ENCODE data around the gene ZNF747. TPM values are rescaled to one million over a fixed set of nuclear protein-coding genes. Genes with fewer than 3 reads are reported as not detected.
A peak's percentile ranks its signal among the peaks of the same experiment; 100 is the strongest.
"Not testable (repeated sequence)": the region's sequence is repeated elsewhere in the genome, so short reads cannot be mapped to it uniquely, and the experiment has no call there.

Gene ZNF747
- polyA plus RNA-seq, 3 donors from 2014 or later: 7.4 to 10.2 (median 8.3) TPM

DNA sequence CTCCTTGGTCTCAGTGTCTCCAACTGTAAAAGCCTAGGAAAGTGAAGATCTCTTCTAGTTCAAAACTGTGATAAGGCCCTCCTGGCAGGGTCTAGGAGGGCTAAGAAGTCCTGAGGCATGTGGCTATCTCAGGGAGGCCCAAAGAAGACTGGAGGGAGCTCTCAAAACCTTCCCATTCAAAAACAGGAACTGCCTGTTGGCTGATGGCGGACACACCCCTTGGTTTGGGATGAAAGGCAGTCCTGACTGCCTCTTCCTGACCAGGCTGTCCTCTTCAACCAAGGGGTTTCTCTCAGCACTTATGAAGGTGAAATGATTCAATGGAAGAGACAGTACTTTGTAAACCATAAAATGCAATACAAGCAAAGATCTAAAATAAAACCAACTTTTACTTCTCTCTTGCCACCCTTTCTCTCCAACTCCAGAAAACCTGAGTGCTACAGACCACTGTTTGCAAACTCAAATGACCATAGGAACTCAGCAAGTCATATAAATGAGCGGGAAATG, 18.8 kb upstream of the ZNF747 start:
- Mint-ChIP-seq H3K4me3 (no peak overlapping the region), H3K36me3 (peaks cover 3 to 17% (median 6%) of the 10 kb centered on the region in 3 donors), H3K27me3 (ENCODE audit: low read depth in 3 of 3) (peaks cover 2 to 6% (median 5%) of the 10 kb centered on the region in 3 donors), H3K9me3 (no peaks in the 10 kb centered on the region), H3K27ac (peak overlapping the region; percentile 73 to 92 (median 91)), H3K4me1 (peaks cover 48 to 60% of the 10 kb centered on the region in 2 donors)
- no peak for DNase-seq

DNA sequence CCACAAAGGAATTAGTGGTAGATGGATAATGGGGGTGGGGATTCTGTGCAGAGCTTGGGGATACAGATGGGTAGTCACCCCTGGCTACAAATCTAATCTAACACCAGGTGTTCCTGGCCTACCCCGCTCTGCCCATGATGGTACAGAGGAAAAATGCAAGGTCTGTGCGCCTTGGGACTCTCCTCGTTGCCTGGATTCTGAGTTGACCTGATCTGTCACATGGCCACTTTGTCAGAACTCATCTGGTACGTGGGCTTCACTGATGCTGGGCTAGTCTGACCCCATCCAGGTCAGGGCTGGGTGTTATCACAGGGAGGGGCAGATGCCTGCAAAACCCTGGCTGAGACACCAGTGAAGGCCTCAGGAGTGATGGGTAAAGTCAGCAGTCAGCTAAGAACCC, 18.3 kb upstream of the ZNF747 start:
- Mint-ChIP-seq H3K9me3 (no peaks in the 10 kb centered on the region), H3K36me3 (peaks cover 3 to 17% (median 6%) of the 10 kb centered on the region in 3 donors), H3K4me3 (no peak overlapping the region), H3K27me3 (ENCODE audit: low read depth in 3 of 3) (peaks cover 2 to 6% (median 5%) of the 10 kb centered on the region in 3 donors), H3K27ac (peak overlapping the region; percentile 90 to 95 (median 91)), H3K4me1 (peaks cover 48 to 59% of the 10 kb centered on the region in 2 donors)
- no peak for DNase-seq

DNA sequence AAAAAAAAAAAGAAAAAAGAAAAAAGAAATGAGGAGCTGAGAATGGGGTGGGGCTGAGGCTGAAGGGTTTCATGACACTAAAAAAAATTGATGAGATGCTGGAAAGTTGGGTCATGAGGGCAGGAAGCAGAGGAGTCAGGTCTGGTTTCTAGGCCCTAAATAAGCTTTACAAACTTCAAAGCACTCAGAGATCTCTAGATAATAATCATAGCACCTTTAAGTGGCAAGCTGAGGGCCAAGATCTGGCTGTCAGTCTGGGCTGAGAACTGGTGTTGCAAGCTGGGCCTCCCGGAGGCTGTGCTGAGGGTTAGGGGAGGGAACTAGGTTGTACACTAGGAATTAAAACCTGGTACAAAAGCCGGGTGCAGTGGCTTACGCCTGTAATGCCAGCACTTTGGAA, 17.1 kb upstream of the ZNF747 start:
- Mint-ChIP-seq H3K4me3 (peak overlapping the region; percentile 41 to 84 (median 73)), H3K4me1 (peaks cover 41 to 53% of the 10 kb centered on the region in 2 donors), H3K27ac (peak overlapping the region; percentile 91 to 95 (median 92)), H3K36me3 (peaks cover 3 to 17% (median 6%) of the 10 kb centered on the region in 3 donors), H3K27me3 (ENCODE audit: low read depth in 3 of 3) (peaks cover 2 to 5% (median 3%) of the 10 kb centered on the region in 3 donors), H3K9me3 (no peaks in the 10 kb centered on the region)
- peak; percentile 74 to 79 (median 76) for DNase-seq

DNA sequence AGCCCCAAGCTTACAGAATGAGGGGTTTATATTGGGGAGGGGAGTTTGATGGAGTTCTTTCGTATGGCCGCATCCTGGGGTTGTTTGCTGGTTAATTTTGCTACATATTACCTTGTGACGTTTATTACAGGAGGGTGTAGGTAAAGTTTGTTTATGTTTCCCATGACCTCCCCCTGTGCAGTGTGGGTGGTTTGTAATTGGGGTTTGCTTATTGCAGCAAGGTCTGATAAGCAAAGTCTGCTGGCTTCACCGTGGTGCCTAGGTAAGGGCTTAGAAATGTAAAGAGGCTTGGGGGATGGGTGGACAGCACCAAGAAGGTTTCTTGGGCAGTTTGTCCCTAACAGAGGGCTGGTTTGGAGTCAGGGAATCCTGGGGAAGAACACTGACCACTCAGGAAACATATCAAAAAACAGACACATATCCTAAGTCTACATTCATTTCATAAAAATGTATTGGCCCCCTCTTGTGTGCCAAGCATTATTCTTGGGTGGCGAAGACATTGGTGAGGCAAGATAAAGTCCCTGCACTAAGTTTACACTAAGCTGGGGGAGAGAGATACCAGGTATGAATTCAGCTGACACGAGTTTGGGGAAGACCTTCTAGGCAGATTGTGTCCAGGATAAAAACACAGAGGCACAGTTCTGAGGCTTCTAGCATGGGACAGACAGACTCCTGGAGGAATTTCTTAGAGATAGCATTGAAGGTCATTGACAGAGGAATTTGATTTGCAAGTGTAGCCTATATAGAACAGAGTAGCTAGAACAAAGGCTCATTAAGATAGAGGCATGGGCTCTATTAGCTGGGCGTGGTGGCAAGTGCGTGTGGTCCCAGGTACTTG, 14.0 kb upstream of the ZNF747 start:
- peaks cover 2 to 5% (median 3%) of the 10 kb centered on the region in 3 donors for H3K27me3 Mint-ChIP-seq (ENCODE audit: low read depth in 3 of 3)
- no peaks in the 10 kb centered on the region for H3K9me3 Mint-ChIP-seq
- H3K36me3 Mint-ChIP-seq: peaks cover 0 to 6% (median 2%) of the 10 kb centered on the region in 3 donors
- H3K27ac Mint-ChIP-seq: peak overlapping the region in 4 of 6 donors; percentile 1 to 70 (median 62)
- DNase-seq: no peak
- H3K4me1 Mint-ChIP-seq: peaks cover 29 to 35% of the 10 kb centered on the region in 2 donors
- H3K4me3 Mint-ChIP-seq: no peak overlapping the region

DNA sequence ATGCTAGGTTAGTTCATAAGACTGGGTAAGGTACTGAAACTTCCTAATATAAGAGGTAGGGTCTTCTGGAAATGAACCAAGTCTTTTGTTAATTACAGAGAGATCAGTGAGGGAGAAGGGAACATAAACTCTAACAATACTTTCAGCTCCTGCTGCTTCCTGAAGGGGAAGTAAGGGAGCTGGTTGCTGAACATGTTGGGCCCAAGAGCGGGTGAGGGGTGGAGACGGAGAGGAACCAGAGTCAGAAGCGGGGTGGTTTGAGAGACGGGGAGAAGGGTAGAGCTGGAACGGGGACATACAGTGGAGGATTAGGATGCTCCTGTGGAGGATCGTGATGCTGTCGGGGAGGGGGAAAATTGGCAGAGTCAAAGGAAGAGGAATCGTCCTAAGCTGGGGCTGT, 11.5 kb upstream of the ZNF747 start:
- Mint-ChIP-seq H3K36me3 (no peaks in the 10 kb centered on the region), H3K9me3 (no peaks in the 10 kb centered on the region), H3K4me3 (no peak overlapping the region), H3K27me3 (ENCODE audit: low read depth in 3 of 3) (no peaks in the 10 kb centered on the region), H3K4me1 (peaks cover 6 to 10% of the 10 kb centered on the region in 2 donors), H3K27ac (peak overlapping the region in 1 of 6 donors; percentile 23)
- DNase-seq: no peak

DNA sequence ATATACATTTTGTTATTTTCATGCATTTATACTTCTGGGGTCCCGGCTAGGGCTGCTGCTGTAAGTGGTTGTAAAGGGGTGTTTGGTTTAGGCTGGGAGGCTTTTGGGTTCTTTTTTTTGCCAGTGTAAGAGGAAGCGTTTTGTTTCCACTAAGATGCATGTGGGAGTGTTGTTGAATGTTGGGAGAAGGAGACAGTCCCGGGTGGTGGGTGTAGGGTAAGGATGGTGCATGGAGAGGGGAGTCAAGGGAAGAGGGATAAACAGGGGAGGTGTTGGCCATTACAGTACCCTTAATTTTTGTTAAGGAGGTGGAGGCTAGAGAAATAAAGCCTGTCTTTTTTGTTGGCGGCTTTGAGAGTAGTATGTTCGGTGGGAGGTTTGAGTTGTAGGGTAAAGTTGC, 8.4 kb upstream of the ZNF747 start:
- Mint-ChIP-seq H3K4me1 (peaks cover 0 to under 1% of the 10 kb centered on the region in 2 donors), H3K27ac (no peak overlapping the region), H3K9me3 (no peaks in the 10 kb centered on the region), H3K36me3 (no peaks in the 10 kb centered on the region), H3K4me3 (no peak overlapping the region), H3K27me3 (ENCODE audit: low read depth in 3 of 3) (no peaks in the 10 kb centered on the region)
- DNase-seq: no peak

DNA sequence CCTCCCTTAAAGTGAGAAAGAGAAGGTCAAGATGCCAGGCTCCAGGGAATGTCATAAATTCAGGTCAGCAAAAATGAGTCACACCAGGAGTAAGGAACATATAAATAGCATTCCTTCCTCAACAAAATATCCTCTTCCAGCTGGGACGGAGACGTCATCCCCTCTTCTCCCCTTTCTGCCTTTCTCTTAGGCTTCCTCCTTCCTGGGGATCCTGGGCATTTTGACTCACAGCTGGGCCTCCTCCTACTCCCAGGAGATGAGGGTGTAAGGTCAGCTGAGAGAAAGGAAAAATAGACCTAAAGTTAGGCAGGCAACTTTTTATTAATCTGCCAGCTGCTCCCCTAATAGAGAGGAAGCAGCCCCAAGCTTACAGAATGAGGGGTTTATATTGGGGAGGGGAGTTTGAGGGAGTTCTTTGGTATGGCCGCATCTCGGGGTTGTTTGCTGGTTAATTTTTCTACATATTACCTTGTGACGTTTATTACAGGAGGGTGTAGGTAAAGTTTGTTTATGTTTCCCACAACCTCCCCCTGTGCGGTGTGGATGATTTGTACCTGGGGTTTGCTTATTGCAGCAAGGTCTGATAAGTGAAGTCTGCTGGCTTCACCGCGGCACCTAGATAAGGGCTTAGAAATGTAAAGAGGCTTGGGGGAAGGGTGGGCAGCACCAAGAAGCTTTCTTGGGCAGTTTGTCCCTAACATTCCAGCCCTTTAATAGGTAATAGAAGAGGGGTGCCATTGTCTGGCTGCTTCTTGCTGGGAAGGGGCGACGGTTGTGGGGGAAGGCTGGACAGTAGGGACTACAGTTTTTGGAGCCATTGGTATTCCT, 7.1 kb upstream of the ZNF747 start:
- H3K27me3 Mint-ChIP-seq (ENCODE audit: low read depth in 3 of 3): no peaks in the 10 kb centered on the region
- H3K4me1 Mint-ChIP-seq: peaks cover 4 to 10% of the 10 kb centered on the region in 2 donors
- no peak overlapping the region for H3K27ac Mint-ChIP-seq
- no peak overlapping the region for H3K4me3 Mint-ChIP-seq
- H3K9me3 Mint-ChIP-seq: no peaks in the 10 kb centered on the region
- no peak for DNase-seq
- peaks cover 0 to 5% (median 0%) of the 10 kb centered on the region in 3 donors for H3K36me3 Mint-ChIP-seq

DNA sequence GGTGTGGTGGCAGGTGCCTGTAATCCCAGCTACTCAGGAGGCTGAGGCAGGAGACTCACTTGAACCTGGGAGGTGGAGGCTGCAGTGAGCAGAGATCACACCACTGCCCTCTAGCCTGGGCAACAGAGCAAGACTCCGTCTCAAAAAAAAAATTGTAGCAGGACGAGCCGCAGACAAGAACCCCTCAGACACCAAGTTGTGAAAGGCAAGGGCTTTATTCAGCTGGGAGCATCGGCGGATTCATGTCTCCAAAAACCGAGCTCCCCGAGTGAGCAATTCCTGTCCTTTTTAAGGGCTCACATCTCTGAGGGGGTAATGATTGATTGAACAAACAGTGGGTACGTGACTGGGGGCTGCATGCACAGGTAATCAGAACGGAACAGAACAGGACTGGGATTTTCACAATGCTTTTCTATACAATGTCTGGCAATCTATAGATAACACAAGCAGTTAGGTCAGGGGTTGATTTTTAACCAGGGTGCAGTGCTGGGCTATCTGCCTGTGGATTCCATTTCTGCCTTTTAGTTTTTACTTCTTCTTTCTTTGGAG, 6.3 kb upstream of the ZNF747 start:
- H3K27me3 Mint-ChIP-seq (ENCODE audit: low read depth in 3 of 3); H3K4me3 Mint-ChIP-seq; DNase-seq; H3K27ac Mint-ChIP-seq; H3K36me3 Mint-ChIP-seq; H3K9me3 Mint-ChIP-seq: not testable (repeated sequence)
- peaks cover 7 to 18% of the 10 kb centered on the region in 2 donors for H3K4me1 Mint-ChIP-seq

DNA sequence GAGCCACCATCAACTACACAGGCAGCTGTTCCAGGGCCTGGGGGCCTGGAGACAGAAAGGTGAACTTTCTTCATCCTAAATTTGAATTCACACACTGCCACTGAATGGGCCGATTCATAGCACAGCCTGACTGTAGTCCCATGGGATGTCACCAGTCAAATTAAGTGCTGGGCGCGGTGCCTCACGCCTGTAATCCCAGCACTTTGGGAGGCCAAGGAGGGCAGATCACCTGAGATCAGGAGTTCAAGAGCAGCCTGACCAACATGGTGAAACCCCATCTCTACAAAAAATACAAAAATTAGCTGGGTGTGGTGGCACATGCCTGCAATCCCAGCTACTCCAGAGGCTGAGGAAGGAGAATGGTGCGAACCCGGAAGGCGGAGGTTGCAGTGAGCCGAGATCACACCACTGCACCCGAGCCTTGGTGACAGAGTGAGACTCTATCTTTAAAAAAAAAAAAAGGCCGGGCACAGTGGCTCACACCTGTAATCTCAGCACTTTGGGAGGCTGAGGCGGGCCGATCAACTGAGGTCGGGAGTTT, 5.4 kb upstream of the ZNF747 start:
- H3K27me3 Mint-ChIP-seq (ENCODE audit: low read depth in 3 of 3); DNase-seq; H3K27ac Mint-ChIP-seq; H3K36me3 Mint-ChIP-seq; H3K4me3 Mint-ChIP-seq; H3K9me3 Mint-ChIP-seq: not testable (repeated sequence)
- H3K4me1 Mint-ChIP-seq: peaks cover 16 to 27% of the 10 kb centered on the region in 2 donors

DNA sequence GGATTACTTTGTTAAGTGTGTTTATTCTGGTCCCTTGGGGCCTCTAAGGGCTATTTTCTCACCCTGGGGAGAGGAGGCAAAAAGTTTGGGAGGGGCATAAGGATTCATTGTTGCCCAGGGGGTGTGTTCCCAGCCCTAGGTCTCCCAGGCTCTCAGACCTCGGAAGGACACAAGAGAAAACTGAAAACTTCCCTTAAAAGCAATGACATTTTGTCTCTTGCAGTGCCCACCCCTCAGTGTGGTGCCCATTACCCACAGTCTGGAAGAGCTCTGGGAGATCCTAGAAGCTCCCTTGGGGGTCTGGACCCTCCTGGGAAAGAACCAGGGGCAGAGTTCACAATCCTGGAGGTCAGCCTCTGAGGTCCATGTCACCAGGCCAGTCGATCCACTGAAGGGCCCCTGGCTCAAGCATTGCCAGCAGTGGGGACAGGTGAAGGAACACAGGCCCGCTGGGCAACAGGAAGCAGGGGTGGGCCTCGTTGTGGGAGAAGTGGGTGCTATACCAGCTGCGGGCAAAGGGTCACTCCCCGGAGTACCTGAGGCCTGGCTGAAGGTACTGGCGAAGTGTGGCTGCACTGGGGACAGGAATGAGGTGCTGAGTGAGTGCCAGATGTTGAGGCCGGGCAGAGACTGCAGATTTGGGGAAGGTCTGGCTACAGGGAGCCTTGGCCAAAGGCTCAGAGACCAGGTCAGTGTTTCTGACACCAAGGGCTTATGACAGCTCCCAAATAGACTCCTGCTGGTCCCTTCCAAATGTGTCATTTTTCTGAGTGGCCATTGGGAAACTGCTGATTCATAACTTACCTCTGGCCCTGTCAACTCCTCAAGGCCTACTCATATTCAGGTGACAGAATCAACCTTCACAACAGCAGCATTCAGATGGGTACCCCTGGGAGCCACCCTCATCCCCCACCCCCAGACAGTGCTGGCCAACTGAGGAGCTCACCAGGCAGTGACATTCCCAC, 4.6 kb upstream of the ZNF747 start:
- Mint-ChIP-seq H3K4me3 (no peak overlapping the region), H3K27ac (no peak overlapping the region), H3K4me1 (peaks cover 19 to 31% of the 10 kb centered on the region in 2 donors), H3K36me3 (peaks cover 0 to 5% (median 0%) of the 10 kb centered on the region in 3 donors), H3K9me3 (no peaks in the 10 kb centered on the region), H3K27me3 (ENCODE audit: low read depth in 3 of 3) (peaks cover 0 to 7% (median 3%) of the 10 kb centered on the region in 3 donors)
- no peak for DNase-seq

DNA sequence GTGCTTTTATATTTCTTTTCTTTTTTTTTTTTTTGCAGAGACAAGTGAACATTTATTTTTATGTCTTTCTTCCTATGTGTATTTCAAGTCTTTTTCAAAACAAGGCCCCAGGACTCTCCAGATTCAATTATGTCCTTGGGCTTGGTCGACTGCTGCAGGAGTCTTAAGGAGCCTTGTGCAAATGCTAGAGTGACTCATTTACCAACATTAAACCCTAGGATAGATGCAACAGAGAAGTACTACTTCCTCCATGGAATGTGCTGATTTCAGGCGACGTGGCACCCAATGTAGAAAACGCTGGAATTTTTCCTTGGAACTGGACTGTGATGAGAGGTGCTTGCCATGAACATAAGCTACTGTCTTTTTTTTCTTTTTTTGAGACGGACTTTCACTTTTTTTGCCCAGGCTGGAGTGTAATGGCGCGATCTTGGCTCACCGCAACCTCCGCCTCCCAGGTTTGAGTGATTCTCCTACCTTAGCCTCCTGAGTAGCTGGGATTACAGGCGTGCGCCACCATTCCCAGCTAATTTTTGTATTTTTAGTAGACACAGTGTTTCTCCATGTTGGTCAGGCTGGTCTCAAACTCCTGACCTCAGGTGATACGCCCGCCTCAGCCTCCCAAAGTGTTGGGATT, 1.9 kb upstream of the ZNF747 start:
- not testable (repeated sequence) for H3K27me3 Mint-ChIP-seq (ENCODE audit: low read depth in 3 of 3); H3K9me3 Mint-ChIP-seq; DNase-seq; H3K36me3 Mint-ChIP-seq
- H3K4me1 Mint-ChIP-seq: peaks cover 27 to 36% of the 10 kb centered on the region in 2 donors
- peak overlapping the region in 5 of 6 donors; percentile 53 to 99 (median 97) for H3K27ac Mint-ChIP-seq
- peak overlapping the region in 4 of 5 donors; percentile 46 to 92 (median 91) for H3K4me3 Mint-ChIP-seq

DNA sequence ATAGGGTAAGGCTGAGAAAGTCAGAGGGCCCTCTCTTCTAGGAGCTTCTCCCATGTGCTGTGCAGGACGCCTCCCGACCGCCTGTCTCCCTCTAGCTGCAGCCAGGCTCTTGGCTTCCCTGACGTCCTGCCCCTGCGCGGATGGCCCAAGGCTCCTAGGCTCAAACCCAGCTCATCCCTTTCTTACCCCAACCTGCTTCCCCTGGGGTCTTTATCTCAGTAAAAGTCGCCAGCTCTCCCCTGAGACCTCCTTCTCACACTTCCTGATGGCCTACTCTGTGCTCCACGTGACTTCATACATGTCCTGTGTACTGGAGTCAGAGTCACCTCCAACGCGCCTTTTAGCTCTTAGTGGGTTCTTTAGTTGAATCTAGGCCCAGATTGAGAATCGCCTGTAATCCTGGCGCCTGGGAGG, 1.1 kb upstream of the ZNF747 start:
- H3K4me3 Mint-ChIP-seq: peak overlapping the region; percentile 91 to 98 (median 92)
- peak overlapping the region; percentile 91 to 99 (median 97) for H3K27ac Mint-ChIP-seq
- peak; percentile 35 to 41 (median 39) for DNase-seq
- no peaks in the 10 kb centered on the region for H3K9me3 Mint-ChIP-seq
- H3K4me1 Mint-ChIP-seq: peaks cover 27 to 36% of the 10 kb centered on the region in 2 donors
- peaks cover 2 to 7% (median 3%) of the 10 kb centered on the region in 3 donors for H3K27me3 Mint-ChIP-seq (ENCODE audit: low read depth in 3 of 3)
- peaks cover 0 to 5% (median 4%) of the 10 kb centered on the region in 3 donors for H3K36me3 Mint-ChIP-seq

Data from immature natural killer cell (primary cell).